Mesenchymal stem cell (in vitro differentiated cells and primary cell): Measurements from ENCODE around the gene RTN3.
"Not testable (repeated sequence)": the region's sequence is repeated elsewhere in the genome, so short reads cannot be mapped to it uniquely, and the experiment has no call there.

Source experiments
- DNase-seq: peaks from one replicate; pipeline ENCODE4 v3.0.0-alpha.2; 2013
- H2AFZ ChIP-seq: one replicate; pipeline ENCODE4 v1.6.1; 2013; ENCODE audit warnings: low read depth, mild to moderate bottlenecking, control low read depth, inconsistent platforms, low read length, moderate library complexity
- H2AK5ac ChIP-seq: 2 replicates; pipeline ENCODE4 v1.6.1; 2013; ENCODE audit warnings: low read length, moderate library complexity, mild to moderate bottlenecking, inconsistent platforms; ENCODE audit not compliant: severe bottlenecking
- H2BK120ac ChIP-seq: one replicate; pipeline ENCODE4 v1.6.1; 2013; ENCODE audit warnings: low read depth, mild to moderate bottlenecking, inconsistent platforms, low read length, moderate library complexity
- H2BK12ac ChIP-seq, 2 experiments: one replicate each; pipeline ENCODE4 v1.6.1; 2013; ENCODE audit warnings: inconsistent platforms in 2 of 2, low read length in 2 of 2, mild to moderate bottlenecking in 2 of 2, moderate library complexity in 2 of 2, control low read depth in 1 of 2
- H2BK15ac ChIP-seq: one replicate; pipeline ENCODE4 v1.6.1; 2013; ENCODE audit warnings: mild to moderate bottlenecking, low read depth, inconsistent platforms; ENCODE audit not compliant: poor library complexity, severe bottlenecking
- H2BK5ac ChIP-seq: 2 replicates; pipeline ENCODE4 v1.6.1; 2013; ENCODE audit warnings: low read depth, mild to moderate bottlenecking, low read length, control low read depth, inconsistent platforms; ENCODE audit not compliant: poor library complexity, severe bottlenecking
- H3K14ac ChIP-seq, 2 experiments: one replicate each; pipeline ENCODE4 v1.6.1; 2013; ENCODE audit warnings: inconsistent platforms in 2 of 2, low read length in 2 of 2, control low read depth in 1 of 2, mild to moderate bottlenecking in 1 of 2, moderate library complexity in 1 of 2
- H3K18ac ChIP-seq, 2 experiments: one replicate each; pipeline ENCODE4 v1.6.1; 2013; ENCODE audit warnings: inconsistent platforms in 2 of 2, low read length in 2 of 2, control low read depth in 1 of 2, low read depth in 1 of 2, mild to moderate bottlenecking in 1 of 2
- H3K23ac ChIP-seq, 2 experiments: one replicate each; pipeline ENCODE4 v1.6.1; 2013; ENCODE audit warnings: inconsistent platforms in 2 of 2, low read length in 2 of 2, mild to moderate bottlenecking in 2 of 2, moderate library complexity in 2 of 2, control low read depth in 1 of 2
- H3K27ac ChIP-seq: 2 replicates; pipeline ENCODE4 v1.5.1; 2013; ENCODE audit warnings: mild to moderate bottlenecking, moderate library complexity, low read length, control low read depth, inconsistent platforms; ENCODE audit not compliant: poor library complexity, severe bottlenecking
- H3K27me3 ChIP-seq, 2 experiments: 2 replicates each; pipeline versions ENCODE4 v1.6.1 to v1.7.0; 2013; ENCODE audit warnings: low read length in 2 of 2, mild to moderate bottlenecking in 2 of 2, moderate library complexity in 2 of 2, control low read depth in 1 of 2, inconsistent platforms in 1 of 2; ENCODE audit not compliant: control insufficient read depth in 1 of 2, insufficient read depth in 1 of 2
- H3K36me3 ChIP-seq, 2 experiments: 2 replicates each; pipeline versions ENCODE4 v1.6.1 to v1.7.0; 2013; ENCODE audit warnings: low read length in 2 of 2, control low read depth in 1 of 2, inconsistent platforms in 1 of 2, low read depth in 1 of 2, mild to moderate bottlenecking in 1 of 2; ENCODE audit not compliant: insufficient read depth in 2 of 2, control insufficient read depth in 1 of 2
- H3K4ac ChIP-seq, 2 experiments: one replicate each; pipeline ENCODE4 v1.6.1; 2013; ENCODE audit warnings: inconsistent platforms in 2 of 2, low read length in 2 of 2, mild to moderate bottlenecking in 2 of 2, moderate library complexity in 2 of 2, control low read depth in 1 of 2, low read depth in 1 of 2
- H3K4me1 ChIP-seq: 2 replicates; pipeline ENCODE4 v1.6.1; 2013; ENCODE audit warnings: low read depth, low read length, control low read depth; ENCODE audit not compliant: control insufficient read depth, insufficient read depth
- H3K4me2 ChIP-seq: 2 replicates; pipeline ENCODE4 v1.6.1; 2013; ENCODE audit warnings: low read length, mild to moderate bottlenecking, inconsistent platforms; ENCODE audit not compliant: poor library complexity, severe bottlenecking
- H3K4me3 ChIP-seq, 2 experiments: 2 replicates each; pipeline versions ENCODE4 v1.5.1 to v1.7.0; 2013; ENCODE audit warnings: low read length in 2 of 2, mild to moderate bottlenecking in 2 of 2, control low read depth in 1 of 2, low read depth in 1 of 2; ENCODE audit not compliant: insufficient read depth in 1 of 2
- H3K79me1 ChIP-seq: replicated peaks from 2 replicates; pipeline ENCODE4 v1.6.1; 2013; ENCODE audit warnings: mild to moderate bottlenecking, control low read depth, low read length, inconsistent platforms; ENCODE audit not compliant: poor library complexity, severe bottlenecking
- H3K9ac ChIP-seq: 2 replicates; pipeline ENCODE4 v1.7.0; 2013; ENCODE audit warnings: mild to moderate bottlenecking, low read length, moderate library complexity
- H3K9me3 ChIP-seq: 2 replicates; pipeline ENCODE4 v1.7.0; 2013; ENCODE audit warnings: mild to moderate bottlenecking, low read length; ENCODE audit not compliant: control insufficient read depth
- H4K8ac ChIP-seq: one replicate; pipeline ENCODE4 v1.6.1; 2013; ENCODE audit warnings: inconsistent platforms, mild to moderate bottlenecking, low read length, moderate library complexity
- H4K91ac ChIP-seq: one replicate; pipeline ENCODE4 v1.6.1; 2013; ENCODE audit warnings: mild to moderate bottlenecking, low read length, inconsistent platforms
- WGBS: methylation state at CpG from one replicate; pipeline ENCODE4 v1.1.7; 2013; ENCODE audit warnings: mixed read lengths; 5-methylcytosine and 5-hydroxymethylcytosine counted together

The RTN3 gene

GRCh38 chr11:63769714-63770455 lies 88.6 kb downstream of the RTN3 start:
- H2BK5ac ChIP-seq: no peak overlapping the region
- peak overlapping the region; percentile 80 for H2BK15ac ChIP-seq
- peak overlapping the region in 1 of 2 experiments; percentile 69 for H3K14ac ChIP-seq
- peaks cover 26% of the 10 kb centered on the region for H3K4me1 ChIP-seq
- no peaks in the 10 kb centered on the region for H3K27me3 ChIP-seq
- H4K91ac ChIP-seq: no peak overlapping the region
- peak overlapping the region; percentile 94 for H3K4me2 ChIP-seq
- no peak overlapping the region for H3K27ac ChIP-seq
- H3K4ac ChIP-seq: peak overlapping the region in 1 of 2 experiments; percentile 84
- peak overlapping the region; percentile 73 to 93 for H3K18ac ChIP-seq
- H3K23ac ChIP-seq: peak overlapping the region in 1 of 2 experiments; percentile 23
- WGBS: 7% methylated on average over 35 of the region's 35 CpGs
- DNase-seq: peak; percentile 51
- H3K4me3 ChIP-seq: peak overlapping the region; percentile 73 to 88
- H2BK120ac ChIP-seq: peak overlapping the region; percentile 97
- H2AFZ ChIP-seq: no peak overlapping the region
- no peaks in the 10 kb centered on the region for H3K9me3 ChIP-seq
- peaks cover 7% of the 10 kb centered on the region for H3K79me1 ChIP-seq
- H4K8ac ChIP-seq: no peak overlapping the region
- H3K9ac ChIP-seq: peak overlapping the region; percentile 70
- H2AK5ac ChIP-seq: no peak overlapping the region
- H3K36me3 ChIP-seq: peaks cover 0 to 12% of the 10 kb centered on the region in 2 experiments
- peak overlapping the region in 1 of 2 experiments; percentile 76 for H2BK12ac ChIP-seq

- H2BK120ac ChIP-seq: no peak overlapping the region
- H3K4me2 ChIP-seq: no peak overlapping the region
- no peak overlapping the region for H3K9ac ChIP-seq
- H3K36me3 ChIP-seq: peaks cover 0 to 3% of the 10 kb centered on the region in 2 experiments
- H4K91ac ChIP-seq: no peak overlapping the region
- no peak overlapping the region for H2AFZ ChIP-seq
- no peak overlapping the region for H3K23ac ChIP-seq
- peaks cover 18% of the 10 kb centered on the region for H3K4me1 ChIP-seq
- H3K27ac ChIP-seq: no peak overlapping the region
- no peak overlapping the region for H2BK5ac ChIP-seq
- H3K4me3 ChIP-seq: no peak overlapping the region
- H3K27me3 ChIP-seq: no peaks in the 10 kb centered on the region
- H2BK12ac ChIP-seq: no peak overlapping the region
- WGBS: 90% methylated on average over 7 of the region's 7 CpGs
- H2BK15ac ChIP-seq: no peak overlapping the region
- H3K79me1 ChIP-seq: peaks cover 7% of the 10 kb centered on the region
- H3K9me3 ChIP-seq: no peaks in the 10 kb centered on the region
- H3K4ac ChIP-seq: no peak overlapping the region
- H3K18ac ChIP-seq: no peak overlapping the region
- DNase-seq: peak; percentile 64
- no peak overlapping the region for H2AK5ac ChIP-seq
- no peak overlapping the region for H3K14ac ChIP-seq
- no peak overlapping the region for H4K8ac ChIP-seq
These were observed 89.5 kb downstream of the RTN3 start for GRCh38 chr11:63770763-63771162.

- not testable (repeated sequence) for H3K4ac ChIP-seq, H3K79me1 ChIP-seq, H3K18ac ChIP-seq, DNase-seq, H2BK15ac ChIP-seq, H3K4me3 ChIP-seq, H3K27ac ChIP-seq, H2BK120ac ChIP-seq, H4K8ac ChIP-seq, H2BK5ac ChIP-seq, H2AFZ ChIP-seq, H2AK5ac ChIP-seq, H3K9me3 ChIP-seq, H3K9ac ChIP-seq, H3K4me1 ChIP-seq, H4K91ac ChIP-seq, H3K27me3 ChIP-seq, H2BK12ac ChIP-seq, H3K4me2 ChIP-seq, H3K23ac ChIP-seq, H3K14ac ChIP-seq, H3K36me3 ChIP-seq
- no CpG with 5 or more reads among the region's 2 CpGs for WGBS
These were observed 90.5 kb downstream of the RTN3 start for GRCh38 chr11:63771741-63772318.

- H3K27me3 ChIP-seq: no peaks in the 10 kb centered on the region
- WGBS: 91% methylated on average over 3 of the region's 3 CpGs
- no peak overlapping the region for H3K4me2 ChIP-seq
These were observed 93.9 kb downstream of the RTN3 start for GRCh38 chr11:63775191-63775590.

More at GRCh38 chr11:63775191-63775590, 93.9 kb downstream of the RTN3 start:
- Histone ChIP-seq H3K36me3 (no peaks in the 10 kb centered on the region), H2BK120ac (no peak overlapping the region), H3K79me1 (no peaks in the 10 kb centered on the region), H3K4me3 (no peak overlapping the region), H3K27ac (no peak overlapping the region), H3K9me3 (no peaks in the 10 kb centered on the region), H3K9ac (no peak overlapping the region), H3K14ac (no peak overlapping the region), H2BK12ac (no peak overlapping the region), H4K91ac (no peak overlapping the region), H3K23ac (no peak overlapping the region), H4K8ac (no peak overlapping the region), H3K4ac (no peak overlapping the region), H3K18ac (no peak overlapping the region), H2BK15ac (no peak overlapping the region), H3K4me1 (peaks cover under 1% of the 10 kb centered on the region), H2AK5ac (no peak overlapping the region), H2AFZ (no peak overlapping the region), H2BK5ac (no peak overlapping the region)
- peak; percentile 79 for DNase-seq
